ENCODE results near the gene AFG3L2.
"Not testable (repeated sequence)": the region's sequence is repeated elsewhere in the genome, so short reads cannot be mapped to it uniquely, and the experiment has no call there.

AFG3L2 gene

GRCh38 chr18:12394428-12394827 lies 17.4 kb upstream of the AFG3L2 start:
- no peak for DNase-seq

DNA sequence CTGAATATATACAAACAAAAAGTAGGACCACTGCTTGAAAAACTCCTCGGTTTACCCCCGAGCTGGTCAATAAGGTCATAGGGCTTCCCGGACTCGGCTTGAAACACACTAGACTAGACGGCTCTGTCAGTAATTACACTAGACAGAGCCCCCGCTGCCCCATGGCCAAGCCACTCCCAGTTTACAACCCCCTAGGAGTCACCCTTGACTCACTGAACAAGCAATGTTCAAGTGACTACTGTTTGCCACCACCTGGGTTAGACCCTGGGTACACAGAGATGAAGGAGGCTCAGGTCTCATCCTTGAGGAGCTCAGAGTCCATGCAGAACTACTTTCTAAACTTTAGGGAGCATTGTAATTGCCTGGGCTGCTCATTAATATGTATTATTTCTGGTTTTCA lies 17.0 kb upstream of the AFG3L2 start:
- no peak for DNase-seq

GRCh38 chr18:12393510-12393909 lies 16.5 kb upstream of the AFG3L2 start:
- no peak for DNase-seq

DNA sequence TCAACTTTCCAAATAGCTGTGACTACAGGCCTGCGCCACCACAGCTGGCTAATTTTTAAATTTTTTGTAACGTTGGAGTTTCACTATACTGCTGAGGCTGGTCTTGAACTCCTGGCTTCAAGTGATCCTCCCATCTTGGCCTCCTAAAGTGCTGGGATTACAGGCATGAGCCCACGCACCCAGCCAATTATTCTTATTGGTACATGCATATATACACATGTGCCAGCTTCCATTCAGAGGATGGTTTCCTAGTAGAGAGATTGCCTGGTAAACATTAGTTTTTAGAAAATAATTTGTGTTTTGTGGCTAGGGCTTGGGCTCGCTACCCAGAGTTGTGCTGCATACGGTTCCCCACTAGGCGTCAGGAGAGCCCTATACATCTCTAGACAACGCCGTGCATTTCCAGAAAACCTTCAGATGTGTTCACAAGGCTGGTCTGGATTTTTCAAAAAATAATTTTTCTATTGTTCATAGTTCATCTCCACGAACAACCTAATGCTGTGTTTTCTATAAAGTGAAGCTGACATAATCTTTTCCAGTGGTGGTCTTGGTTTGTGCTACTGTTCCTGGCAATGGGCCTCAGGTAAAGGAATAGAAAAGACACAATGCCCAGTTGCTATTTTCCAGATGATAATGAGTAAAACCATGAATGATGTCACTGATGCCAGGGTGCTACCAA lies 14.6 kb upstream of the AFG3L2 start:
- peak; percentile 46 for DNase-seq

- no peak for DNase-seq
These were observed 11.4 kb upstream of the AFG3L2 start for GRCh38 chr18:12388442-12388841.

DNA sequence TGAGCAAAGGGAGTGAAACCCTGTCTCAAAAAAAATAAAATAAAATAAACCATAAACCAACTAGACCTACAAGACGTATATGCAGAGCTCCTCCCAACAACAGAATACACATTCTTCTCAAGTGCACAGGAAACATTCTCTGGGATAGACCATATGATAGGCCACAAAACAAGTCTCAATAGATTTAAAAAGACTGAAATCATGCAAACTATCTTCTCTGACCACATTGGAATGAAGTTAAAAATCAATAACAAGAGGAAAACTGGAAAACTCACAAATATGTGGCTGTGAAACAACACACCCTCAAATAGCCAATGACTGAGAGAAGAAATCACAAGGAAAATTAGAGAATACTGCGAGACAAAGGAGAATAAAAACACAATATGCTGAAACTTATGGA lies 7.2 kb upstream of the AFG3L2 start:
- no peak for DNase-seq

DNA sequence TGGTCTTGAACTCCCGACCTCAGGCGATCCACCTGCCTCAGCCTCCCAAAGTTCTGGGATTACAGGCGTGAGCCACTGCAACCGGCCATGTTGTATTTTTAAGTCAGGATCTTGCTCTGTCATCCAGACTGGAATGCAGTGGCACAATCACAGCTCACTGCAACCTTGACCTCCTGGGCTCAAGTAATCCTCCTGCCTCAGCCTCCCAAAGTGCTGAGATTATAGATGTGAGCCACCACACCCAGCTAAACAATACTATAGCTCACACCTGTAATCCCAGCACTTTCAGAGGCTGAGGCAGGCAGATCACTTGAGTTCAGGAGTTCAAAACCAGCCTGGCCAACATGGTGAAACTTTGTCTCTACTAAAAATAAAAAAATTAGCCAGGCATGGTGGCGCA lies 6.7 kb upstream of the AFG3L2 start:
- not testable (repeated sequence) for DNase-seq

- DNase-seq: not testable (repeated sequence)
These were observed 5.3 kb upstream of the AFG3L2 start for GRCh38 chr18:12382221-12382814.

DNA sequence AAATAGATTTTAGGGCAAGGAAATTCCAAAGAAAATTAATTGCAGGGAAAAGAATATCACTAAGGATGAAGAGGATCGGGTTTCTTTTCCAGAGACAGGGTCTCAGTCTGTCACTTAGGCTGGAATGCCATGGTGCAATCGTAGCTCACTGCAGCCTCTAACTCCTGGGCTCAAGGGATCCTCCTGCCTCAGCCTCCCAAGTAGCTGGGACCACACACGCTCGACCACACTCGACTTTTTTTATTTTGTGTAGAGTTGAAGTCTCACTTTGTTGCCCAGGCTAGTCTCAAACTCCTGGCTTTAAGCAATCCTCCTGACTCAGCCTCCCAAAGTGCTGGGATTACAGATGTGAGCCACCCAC lies 1.2 kb upstream of the AFG3L2 start:
- not testable (repeated sequence) for DNase-seq

GRCh38 chr18:12377556-12378197 lies 650 bp upstream of the AFG3L2 start:
- no peak for DNase-seq

- DNase-seq: no peak
These were observed 833 bp downstream of the AFG3L2 start for GRCh38 chr18:12376034-12376753.

GRCh38 chr18:12374401-12374800 lies 2.6 kb downstream of the AFG3L2 start:
- DNase-seq: no peak

DNA sequence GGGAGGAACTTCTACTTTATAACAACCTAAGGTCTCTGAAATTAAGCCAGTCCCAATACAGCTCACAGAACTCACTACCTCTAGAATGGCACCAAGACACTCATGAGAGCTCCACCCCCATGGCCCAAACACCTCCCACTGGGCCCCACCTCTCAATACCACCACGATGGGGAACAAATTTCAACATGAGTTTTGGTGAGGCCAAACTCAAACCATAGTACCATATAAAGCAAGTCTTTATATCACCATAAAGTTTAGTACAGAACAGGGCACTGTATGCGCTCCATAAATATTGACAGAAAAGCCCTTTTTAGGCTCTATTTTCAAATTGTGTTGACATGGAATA lies 3.3 kb downstream of the AFG3L2 start:
- DNase-seq: no peak

DNA sequence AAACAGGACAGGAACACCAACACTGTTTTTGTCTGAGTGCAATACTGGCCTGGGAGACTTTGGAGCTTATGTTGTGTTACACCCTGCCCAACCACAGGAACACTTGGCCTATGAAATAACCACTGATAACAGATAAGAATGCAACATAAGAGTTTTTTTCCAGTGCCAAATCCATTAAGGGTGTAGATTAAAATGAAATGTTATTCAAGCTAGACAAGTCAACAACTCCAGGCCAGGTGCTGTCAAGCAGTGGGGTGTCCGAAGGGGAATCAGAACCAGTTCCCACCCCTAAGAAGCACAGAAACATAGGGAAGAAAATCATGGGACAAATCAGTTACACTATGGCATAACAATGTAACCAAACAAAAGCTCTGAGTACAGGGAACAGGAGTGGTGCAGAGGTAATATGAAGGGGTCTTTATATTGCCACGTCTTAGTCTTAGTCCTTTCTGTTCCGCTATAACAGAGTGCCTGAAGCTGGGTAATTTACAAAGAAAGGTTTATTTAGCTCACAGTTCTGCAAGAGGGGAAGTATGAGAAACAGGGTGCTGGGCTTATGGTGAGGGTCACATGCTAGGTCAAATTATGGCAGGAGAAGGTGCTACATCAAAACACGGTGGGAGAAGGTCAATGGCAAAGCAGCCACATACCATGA lies 3.8 kb downstream of the AFG3L2 start:
- no peak for DNase-seq

DNA sequence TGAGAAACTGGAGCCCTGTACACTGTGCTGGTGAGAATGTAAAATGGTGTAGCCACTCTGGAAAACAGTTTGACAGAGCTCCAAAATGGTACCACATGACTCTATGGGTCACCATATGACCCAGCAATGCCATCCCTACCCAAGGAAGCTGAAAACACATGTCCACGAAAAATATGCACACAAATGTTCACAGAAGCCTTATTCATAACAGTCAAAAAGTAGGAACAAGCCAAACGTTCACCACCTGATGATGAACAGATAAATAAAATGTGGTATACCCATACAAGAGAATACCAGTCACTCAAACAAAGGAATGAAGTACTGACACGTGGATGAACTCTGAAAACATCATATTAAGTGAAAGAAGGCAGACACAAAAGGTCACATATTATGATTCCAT lies 4.6 kb downstream of the AFG3L2 start:
- no peak for DNase-seq

- no peak for DNase-seq
These were observed 5.4 kb downstream of the AFG3L2 start for GRCh38 chr18:12371590-12371989.

GRCh38 chr18:12369211-12369610 lies 7.8 kb downstream of the AFG3L2 start:
- DNase-seq: no peak

DNA sequence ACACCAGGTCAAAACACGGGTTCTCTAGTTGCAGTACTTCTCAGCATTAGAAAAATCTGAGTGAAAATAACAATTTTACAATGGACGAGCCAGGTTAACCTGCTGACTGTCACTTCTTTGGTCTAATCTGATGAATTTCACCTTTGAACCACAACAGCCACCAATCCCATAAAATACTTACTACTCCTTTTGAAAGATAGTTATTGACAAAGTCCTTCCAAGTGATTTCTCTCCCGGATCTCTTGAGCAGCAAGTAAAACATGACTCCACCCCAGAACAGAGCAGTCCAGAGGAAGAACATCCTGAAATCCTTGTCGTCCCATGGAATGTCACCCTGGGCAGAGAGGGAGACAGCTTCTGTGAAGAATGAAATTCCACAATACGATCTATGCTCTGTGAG lies 10.2 kb downstream of the AFG3L2 start:
- DNase-seq: no peak

DNA sequence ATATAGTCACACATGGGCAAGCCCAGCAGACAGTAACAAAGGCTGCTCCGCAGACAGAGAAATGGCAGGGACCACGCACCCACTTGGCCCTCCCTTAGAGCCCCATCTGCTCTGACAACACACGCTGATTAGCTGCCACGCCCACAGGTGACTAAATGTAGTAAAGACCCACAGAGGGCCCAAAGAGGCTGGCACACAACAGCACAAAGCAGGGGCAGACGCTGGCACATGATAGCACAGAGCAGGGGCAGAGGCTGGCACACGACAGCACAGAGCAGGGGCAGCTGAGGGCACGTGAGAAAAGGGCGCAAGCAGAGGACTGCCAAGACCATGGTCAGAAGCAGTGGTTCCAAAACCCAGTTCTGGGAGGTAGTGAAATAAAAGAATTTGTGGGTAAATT lies 10.6 kb downstream of the AFG3L2 start:
- no peak for DNase-seq

GRCh38 chr18:12362473-12363174 lies 14.4 kb downstream of the AFG3L2 start:
- DNase-seq: no peak

GRCh38 chr18:12361770-12362378 lies 15.2 kb downstream of the AFG3L2 start:
- no peak for DNase-seq

DNA sequence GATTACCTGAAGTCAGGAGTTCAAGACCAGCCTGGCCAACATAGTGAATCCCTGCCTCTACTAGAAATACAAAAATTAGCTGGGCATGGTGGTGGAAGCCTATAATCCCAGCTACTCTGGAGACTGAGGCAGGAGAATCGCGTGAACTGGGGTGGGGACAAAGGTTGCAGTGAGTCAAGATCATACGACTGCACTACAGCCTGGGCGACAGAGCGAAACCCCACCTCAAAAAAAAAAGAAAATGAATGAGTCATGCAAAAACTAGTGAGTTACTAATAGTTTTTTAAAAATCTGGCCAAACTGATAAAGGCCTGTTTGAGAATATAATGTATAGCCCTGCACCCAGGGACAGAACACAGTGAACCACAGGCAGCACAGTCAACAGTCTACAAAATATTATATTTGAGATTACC lies 17.5 kb downstream of the AFG3L2 start:
- no peak for DNase-seq

All from NCI-H2171 (cell line).